GM12878 (cell line): ENCODE data around the gene DNAH11. TPM values are rescaled to one million over a fixed set of nuclear protein-coding genes. Genes with fewer than 3 reads are reported as not detected.

Experiments
- ATAC-seq: fragments of 200-7000 bp; cut with Tn5 transposase; 3 replicates; pipeline ENCODE4 v1.9.1; 2020; ENCODE audit warnings: mild to moderate bottlenecking, moderate library complexity
- BruUV-seq: library from RNA; stranded (reverse); fragments of 400-500 nt; replicated peaks from 2 replicates; lab custom pipeline; 2021; lab: Mats Ljungman, UMichigan
- CTCF ChIA-PET: fragments of 300-600 bp; sonication (Branson Sonifier 250); formaldehyde crosslinking; extraction: SDS; loops from one replicate; lab custom pipeline; 2021; ENCODE audit warnings: inconsistent platforms; lab: Yijun Ruan, JAX
- POLR2A ChIA-PET: fragments of 350-600 bp; formaldehyde crosslinking; extraction: SDS; loops from one replicate; lab custom pipeline; 2021; ENCODE audit warnings: inconsistent platforms; lab: Charles Lee
- RAD21 ChIA-PET: fragments of 300-600 bp; sonication (Branson Sonifier 250); formaldehyde crosslinking; loops from one replicate; lab custom pipeline; 2023; ENCODE audit warnings: antibody characterized with exemption; ENCODE audit not compliant: unreplicated experiment; lab: Charles Lee
- SMC1A ChIA-PET: fragments of 300-600 bp; sonication (Branson Sonifier 250); formaldehyde crosslinking; loops from one replicate; lab custom pipeline; 2023; ENCODE audit not compliant: unreplicated experiment, uncharacterized antibody; lab: Charles Lee
- DNase-seq: peaks from one replicate; pipeline ENCODE4 v3.0.0-alpha.2; 2011; ENCODE audit warnings: low read depth, low spot score
- FAIRE-seq: peaks from 3 replicates; lab custom pipeline; 2011; peaks lifted over from hg19 to GRCh38; lab: Jason Lieb, UNC
- H2AFZ ChIP-seq: 2 replicates; pipeline ENCODE4 v1.6.0; 2011; ENCODE audit warnings: low read depth, low read length, control low read depth; ENCODE audit not compliant: control insufficient read depth
- H3K27ac ChIP-seq: 2 replicates; pipeline ENCODE4 v1.5.1; 2011; ENCODE audit warnings: control low read depth; ENCODE audit not compliant: control insufficient read depth, insufficient read depth
- H3K27me3 ChIP-seq, 2 experiments: replicated peaks in 1 of 2; 2 replicates each; pipeline versions ENCODE4 v1.6.0 to v1.6.1; 2011; ENCODE audit warnings: low read length in 1 of 2; ENCODE audit not compliant: control insufficient read depth in 2 of 2, insufficient read depth in 2 of 2
- H3K36me3 ChIP-seq, 2 experiments: 2 replicates each; pipeline ENCODE4 v1.5.1; 2011; ENCODE audit warnings: low read length in 1 of 2; ENCODE audit not compliant: control insufficient read depth in 2 of 2, insufficient read depth in 2 of 2
- H3K4me1 ChIP-seq: 2 replicates; pipeline ENCODE4 v1.6.1; 2011; ENCODE audit warnings: mild to moderate bottlenecking, low read length, moderate library complexity, mixed read lengths; ENCODE audit not compliant: control insufficient read depth, insufficient read depth
- H3K4me2 ChIP-seq: 2 replicates; pipeline ENCODE4 v1.6.0; 2011; ENCODE audit warnings: control low read depth; ENCODE audit not compliant: control insufficient read depth, insufficient read depth
- H3K4me3 ChIP-seq: fragments of 200-600 bp; sonication (generic); 2 replicates; pipeline ENCODE4 v1.5.1; 2016
- H3K79me2 ChIP-seq: 2 replicates; pipeline ENCODE4 v1.6.0; 2011; ENCODE audit warnings: low read length; ENCODE audit not compliant: control insufficient read depth, insufficient read depth
- H3K9ac ChIP-seq: 2 replicates; pipeline ENCODE4 v1.8.0; 2011; ENCODE audit warnings: low read length, control low read depth, mixed read lengths; ENCODE audit not compliant: control insufficient read depth, insufficient read depth
- H3K9me3 ChIP-seq: replicated peaks from 3 replicates; pipeline ENCODE4 v1.5.1; 2011; ENCODE audit warnings: mild to moderate bottlenecking, low read length; ENCODE audit not compliant: control insufficient read depth, insufficient read depth
- H4K20me1 ChIP-seq: 2 replicates; pipeline ENCODE4 v1.6.0; 2011; ENCODE audit not compliant: control insufficient read depth, insufficient read depth
- BACH1 ChIP-seq: fragments of 450-650 bp; IDR thresholded peaks from 2 replicates; pipeline ENCODE4 v1.6.1; 2017; ENCODE audit warnings: mild to moderate bottlenecking, borderline replicate concordance
- BRCA1 ChIP-seq: IDR thresholded peaks from 2 replicates; pipeline ENCODE4 v1.6.1; 2011; ENCODE audit warnings: low read depth, low read length, improper control_type of control experiment
- ELK1 ChIP-seq: IDR thresholded peaks from 2 replicates; pipeline ENCODE4 v1.6.1; 2012; ENCODE audit warnings: low read depth, low read length, improper control_type of control experiment
- FOXK2 ChIP-seq: fragments of 450-650 bp; IDR thresholded peaks from 2 replicates; pipeline ENCODE4 v1.6.1; 2017; ENCODE audit warnings: mild to moderate bottlenecking, moderate library complexity
- MAX ChIP-seq: IDR thresholded peaks from 2 replicates; pipeline ENCODE4 v1.6.1; 2012; ENCODE audit warnings: low read depth, low read length, improper control_type of control experiment
- NFXL1 ChIP-seq: fragments of 450-650 bp; IDR thresholded peaks from 2 replicates; pipeline ENCODE4 v1.6.1; 2017; ENCODE audit warnings: antibody characterized with exemption, mild to moderate bottlenecking, borderline replicate concordance
- POLR2AphosphoS2 ChIP-seq: IDR thresholded peaks from 2 replicates; pipeline ENCODE4 v1.6.1; 2011; ENCODE audit warnings: low read depth, mild to moderate bottlenecking, low read length, improper control_type of control experiment, moderate library complexity
- RAD21 ChIP-seq: IDR thresholded peaks from 2 replicates; pipeline ENCODE4 v1.6.1; 2011; ENCODE audit warnings: mild to moderate bottlenecking, low read depth, low read length, moderate library complexity; ENCODE audit not compliant: insufficient read depth
- RELA ChIP-seq: fragments of 450-650 bp; IDR thresholded peaks from 2 replicates; pipeline ENCODE4 v1.8.0; 2014; ENCODE audit warnings: borderline replicate concordance; ENCODE audit not compliant: partially characterized antibody
- SIX5 ChIP-seq: IDR thresholded peaks from 2 replicates; pipeline ENCODE4 v1.6.1; 2011; ENCODE audit warnings: mild to moderate bottlenecking, low read depth, low read length, moderate library complexity; ENCODE audit not compliant: severe bottlenecking
- SREBF2 ChIP-seq: IDR thresholded peaks from 2 replicates; pipeline ENCODE4 v1.6.1; 2012; ENCODE audit warnings: mild to moderate bottlenecking, low read length
- TCF12 ChIP-seq: IDR thresholded peaks from 2 replicates; pipeline ENCODE4 v1.6.1; 2011; ENCODE audit warnings: low read depth, mild to moderate bottlenecking, low read length
- TCF3 ChIP-seq: IDR thresholded peaks from 2 replicates; pipeline ENCODE4 v1.6.1; 2012; ENCODE audit warnings: low read depth, mild to moderate bottlenecking, low read length, borderline replicate concordance; ENCODE audit not compliant: insufficient read depth
- ZBED1 ChIP-seq: IDR thresholded peaks from 2 replicates; pipeline ENCODE4 v1.6.1; 2016; ENCODE audit warnings: borderline replicate concordance
- ZNF207 ChIP-seq: fragments of 450-650 bp; IDR thresholded peaks from 2 replicates; pipeline ENCODE4 v1.6.1; 2014; ENCODE audit warnings: antibody characterized with exemption, mild to moderate bottlenecking, borderline replicate concordance
- WGBS: methylation state at CpG from one replicate; pipeline ENCODE4 v1.1.6; 2016; ENCODE audit warnings: low lambda C conversion rate; ENCODE audit not compliant: insufficient replicate concordance, insufficient coverage; ENCODE audit errors: missing lambda C conversion rate; 5-methylcytosine and 5-hydroxymethylcytosine counted together
- in situ Hi-C: fragments of 300-500 bp; cut with MboI; formaldehyde crosslinking; loops from 9 replicates; pipeline ENCODE4 v1.14.3; 2018; ENCODE audit warnings: mixed read lengths
- intact Hi-C: fragments of 100-400 bp; cut with micrococcal nuclease; formaldehyde crosslinking; loops from one replicate; pipeline ENCODE4 v1.14.2; 2022; ENCODE audit not compliant: unreplicated experiment
- polyA plus RNA-seq, 11 experiments: library from polyadenylated mRNA; depleted of rRNA in 4 of 11; unstranded in 6 of 11; stranded (reverse) in 5 of 11; fragments of >200 nt; fragmentation: Nextera tagmentation in 4 of 11; fragmentation: Illumina TruSeq in 1 of 11; extraction: Ambion mirVana in 4 of 11; extraction: Trizol in 1 of 11; gene quantifications; 1 replicate in 1 of 11; 2 replicates in 10 of 11; pipeline versions ENCODE4 v1.2.1 to v1.2.3, GENCODE V29; 2011 to 2016; ENCODE audit warnings: inconsistent platforms in 2 of 11, missing spikeins in 2 of 11, low read depth in 1 of 11
- total RNA-seq, 4 experiments: library from RNA; depleted of rRNA in 3 of 4; stranded (reverse); fragments of >200 nt in 3 of 4; fragmentation: Illumina TruSeq in 1 of 4; extraction: Trizol in 1 of 4; gene quantifications; 2 replicates each; pipeline versions ENCODE4 v1.2.1 to v1.2.3, GENCODE V29; 2013 to 2021

DNAH11 gene
- total and polyA plus RNA-seq, 10 of the 15 experiments (the other 5 are each of a cell fraction or from before 2014, with no cell fraction given): 0.03 to 0.56 (median 0.10) TPM

- intact Hi-C loops (no loop called here), in situ Hi-C loops (no loop called here)
- Histone ChIP-seq H3K27ac (no peak overlapping the region), H3K79me2 (no peaks in the 10 kb centered on the region), H3K4me3 (no peak overlapping the region), H3K4me1 (no peaks in the 10 kb centered on the region), H3K4me2 (no peak overlapping the region), H3K9me3 (no peaks in the 10 kb centered on the region), H3K9ac (no peak overlapping the region), H2AFZ (no peak overlapping the region), H3K36me3 (no peaks in the 10 kb centered on the region), H4K20me1 (no peaks in the 10 kb centered on the region), H3K27me3 (no peaks in the 10 kb centered on the region)
- BruUV-seq: no TSS peak
- RAD21 ChIA-PET: no interaction called here
- 66% methylated on average over 5 of the region's 5 CpGs for WGBS
- no peak for DNase-seq
- no peak for FAIRE-seq
- POLR2A ChIA-PET: no interaction called here
- ATAC-seq: no peak
- SMC1A ChIA-PET: interaction anchor here (0.6 kb wide), 1 partner anchor 1413 kb away, joined by 3 read pairs; no protein-coding TSS in a partner anchor
- TF ChIP-seq RELA (no peak), ZBED1 (no peak), POLR2AphosphoS2 (no peak), FOXK2 (no peak), MAX (no peak), SREBF2 (no peak), NFXL1 (no peak), BACH1 (no peak), SIX5 (no peak), BRCA1 (no peak), ZNF207 (no peak), ELK1 (no peak), TCF3 (no peak), RAD21 (no peak), TCF12 (no peak)
- CTCF ChIA-PET: no interaction called here
Measured at GRCh38 chr7:21850531-21851285, 307.9 kb downstream of the DNAH11 start.
